Fibroblast of lung (primary cell): ENCODE results near the gene FAM135A. TPM values are rescaled to one million over a fixed set of nuclear protein-coding genes. Genes with fewer than 3 reads are reported as not detected.
"Not testable (repeated sequence)": the region's sequence is repeated elsewhere in the genome, so short reads cannot be mapped to it uniquely, and the experiment has no call there.

Source experiments
- DNase-seq, 2 donors: peaks; one replicate each; pipeline versions ENCODE4 v3.0.0 to v3.0.0-alpha.2; 2010; ENCODE audit warnings: low read depth in 2 of 2
- H2AFZ ChIP-seq: 2 replicates; pipeline ENCODE4 v1.5.1; 2012; ENCODE audit warnings: low read length, control low read depth, inconsistent platforms
- H3K27ac ChIP-seq: 2 replicates; pipeline ENCODE4 v1.5.1; 2011; ENCODE audit warnings: low read length, control low read depth; ENCODE audit not compliant: insufficient read depth
- H3K27me3 ChIP-seq: 2 replicates; pipeline ENCODE4 v1.5.1; 2011; ENCODE audit warnings: mild to moderate bottlenecking, low read length; ENCODE audit not compliant: control insufficient read depth, insufficient read depth
- H3K36me3 ChIP-seq: 2 replicates; pipeline ENCODE4 v1.5.1; 2011; ENCODE audit warnings: low read length; ENCODE audit not compliant: control insufficient read depth, insufficient read depth
- H3K4me1 ChIP-seq: 2 replicates; pipeline ENCODE4 v1.5.1; 2011; ENCODE audit warnings: low read length; ENCODE audit not compliant: control insufficient read depth, insufficient read depth; ENCODE audit errors: extremely low read depth
- H3K4me2 ChIP-seq: 2 replicates; pipeline ENCODE4 v1.5.1; 2011; ENCODE audit warnings: low read length, control low read depth; ENCODE audit not compliant: insufficient read depth; ENCODE audit errors: extremely low read depth
- H3K4me3 ChIP-seq, 4 experiments: fragments of 200-600 bp in 1 of 4; sonication (generic) in 1 of 4; replicated peaks in 1 of 4; 2 replicates each; pipeline ENCODE4 v1.5.1; 2011 to 2016; ENCODE audit warnings: low read length in 4 of 4, low read depth in 3 of 4, mild to moderate bottlenecking in 3 of 4, control low read depth in 2 of 4, inconsistent platforms in 1 of 4, mixed read lengths in 1 of 4; ENCODE audit not compliant: insufficient read depth in 1 of 4; ENCODE audit errors: control extremely low read depth in 1 of 4
- H3K79me2 ChIP-seq: 2 replicates; pipeline ENCODE4 v1.5.1; 2012; ENCODE audit warnings: mild to moderate bottlenecking, low read length, inconsistent platforms; ENCODE audit not compliant: control insufficient read depth, insufficient read depth
- H3K9ac ChIP-seq: 2 replicates; pipeline ENCODE4 v1.5.1; 2011; ENCODE audit warnings: mild to moderate bottlenecking, low read length, control low read depth; ENCODE audit not compliant: insufficient read depth
- H3K9me3 ChIP-seq: 2 replicates; pipeline ENCODE4 v1.5.1; 2012; ENCODE audit warnings: low read depth, low read length; ENCODE audit not compliant: control insufficient read depth, insufficient read depth
- H4K20me1 ChIP-seq: 2 replicates; pipeline ENCODE4 v1.5.1; 2011; ENCODE audit warnings: low read length; ENCODE audit not compliant: control insufficient read depth, insufficient read depth; ENCODE audit errors: extremely low read depth
- CTCF ChIP-seq, 2 donors: IDR thresholded peaks in 1 of 2; conservative IDR thresholded peaks in 1 of 2; 1 replicate in 1 of 2; 2 replicates in 1 of 2; pipeline ENCODE4 v1.5.1; 2011 to 2012; ENCODE audit warnings: low read length in 2 of 2, control low read depth in 1 of 2, inconsistent platforms in 1 of 2, low read depth in 1 of 2, mild to moderate bottlenecking in 1 of 2
- EZH2 ChIP-seq: IDR thresholded peaks from 2 replicates; pipeline ENCODE4 v1.5.1; 2012; ENCODE audit warnings: low read length, control low read depth, mild to moderate bottlenecking; ENCODE audit errors: missing control alignments
- polyA plus RNA-seq, 2 donors: library from polyadenylated mRNA; depleted of rRNA in 1 of 2; stranded (reverse) in 1 of 2; unstranded in 1 of 2; fragments of >200 nt; gene quantifications; 2 replicates each; pipeline ENCODE4 v1.2.1, GENCODE V29; 2011 to 2012; ENCODE audit warnings: missing spikeins in 1 of 2
- total RNA-seq: library from RNA; depleted of rRNA; stranded (reverse); fragments of >200 nt; gene quantifications from 2 replicates; pipeline ENCODE4 v1.2.1, GENCODE V29; 2014

Gene FAM135A
- total and polyA plus RNA-seq, 2 donors (not counting 1 experiment from before 2014, with no cell fraction given) = 7.1 to 10.2 TPM

DNA sequence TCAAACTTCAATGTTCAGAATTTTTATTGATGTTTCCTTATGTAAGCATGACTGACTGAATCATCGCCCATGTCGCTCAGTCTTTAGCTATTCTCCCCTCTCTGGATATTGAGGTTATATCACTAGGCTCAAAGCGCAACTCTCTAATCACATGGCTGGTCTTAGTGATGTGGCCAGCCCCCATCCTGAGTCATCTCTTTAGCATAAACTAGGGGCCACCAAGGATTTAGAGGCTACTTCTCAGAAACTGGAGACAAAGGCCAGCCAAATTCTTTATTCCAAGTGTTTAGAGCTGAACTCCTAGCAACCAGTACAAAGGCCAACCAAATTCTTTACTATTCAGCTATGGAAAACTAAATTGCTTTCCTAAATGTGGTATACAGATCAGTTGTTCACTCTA is 61.4 kb downstream of the FAM135A start:
- Histone ChIP-seq H4K20me1 (no peaks in the 10 kb centered on the region), H3K9ac (no peak overlapping the region), H3K27ac (no peak overlapping the region), H3K4me1 (no peaks in the 10 kb centered on the region), H3K9me3 (no peaks in the 10 kb centered on the region), H3K79me2 (no peaks in the 10 kb centered on the region), H3K4me2 (no peak overlapping the region), H2AFZ (no peak overlapping the region), H3K36me3 (no peaks in the 10 kb centered on the region), H3K4me3 (no peak overlapping the region), H3K27me3 (no peaks in the 10 kb centered on the region)
- no peak for TF ChIP-seq CTCF (conservative IDR thresholded peaks at IDR 0.05 in 1 of 2, IDR thresholded peaks at IDR 0.05 in 1 of 2; ENCODE audit: low read depth in 1 of 2, low read length in 2 of 2)
- no peak for TF ChIP-seq EZH2
- DNase-seq = peak; percentile 15 to 43

DNA sequence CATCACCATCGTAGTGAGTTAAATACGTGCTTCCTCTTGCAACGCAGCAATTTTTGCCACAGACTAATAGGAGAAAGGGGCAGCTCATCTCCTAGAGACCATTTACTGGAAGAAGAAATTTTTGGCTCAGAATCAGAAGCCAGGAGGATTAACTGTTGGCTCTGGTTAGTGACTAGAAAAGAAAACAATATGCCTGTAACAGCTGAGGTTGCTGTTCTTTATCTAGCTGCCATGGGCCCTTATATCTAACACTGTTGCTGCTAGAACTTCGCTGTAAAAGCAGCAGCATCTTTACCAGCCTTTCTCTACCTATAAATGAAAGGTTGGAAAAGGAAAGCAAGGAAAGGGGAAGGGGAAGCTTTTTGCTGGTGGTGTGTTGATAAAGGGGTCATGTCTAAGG is 65.9 kb downstream of the FAM135A start:
- no peaks in the 10 kb centered on the region for H3K9me3 ChIP-seq
- TF ChIP-seq CTCF (conservative IDR thresholded peaks at IDR 0.05 in 1 of 2, IDR thresholded peaks at IDR 0.05 in 1 of 2; ENCODE audit: low read depth in 1 of 2, low read length in 2 of 2) (no peak), EZH2 (no peak)
- no peaks in the 10 kb centered on the region for H4K20me1 ChIP-seq
- peak; percentile 47 to 58 for DNase-seq
- no peaks in the 10 kb centered on the region for H3K4me1 ChIP-seq
- H3K27me3 ChIP-seq = no peaks in the 10 kb centered on the region
- no peaks in the 10 kb centered on the region for H3K79me2 ChIP-seq
- no peak overlapping the region for H3K4me2 ChIP-seq
- H3K36me3 ChIP-seq = no peaks in the 10 kb centered on the region
- H3K27ac ChIP-seq = no peak overlapping the region
- no peak overlapping the region for H3K9ac ChIP-seq
- H3K4me3 ChIP-seq = no peak overlapping the region
- H2AFZ ChIP-seq = no peak overlapping the region

DNA sequence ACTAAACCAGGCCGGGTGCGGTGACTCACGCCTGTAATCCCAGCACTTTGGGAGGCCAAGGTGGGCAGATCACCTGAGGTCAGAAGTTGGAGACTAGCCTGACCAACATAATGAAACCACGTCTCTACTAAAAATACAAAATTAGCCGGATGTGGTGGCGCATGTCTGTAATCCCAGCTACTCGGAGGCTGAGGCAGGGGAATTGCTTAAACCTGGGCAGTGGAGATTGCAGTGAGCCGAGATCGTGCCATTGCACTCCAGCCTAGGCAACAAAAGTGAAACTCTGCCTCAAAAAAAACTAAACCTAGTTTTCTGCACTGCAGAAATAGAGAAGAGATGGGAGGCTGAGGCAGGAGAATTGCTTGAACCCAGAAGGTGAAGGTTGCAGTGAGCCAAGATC is 73.3 kb downstream of the FAM135A start:
- H3K4me2 ChIP-seq, H3K4me1 ChIP-seq, DNase-seq, H3K9me3 ChIP-seq, H3K4me3 ChIP-seq, H3K36me3 ChIP-seq, H3K9ac ChIP-seq, H3K27ac ChIP-seq, H3K79me2 ChIP-seq, H3K27me3 ChIP-seq, H4K20me1 ChIP-seq, H2AFZ ChIP-seq: not testable (repeated sequence)
